HEK293 (cell line): ENCODE results near the gene AFG1L.

Source experiments
- CTCF ChIA-PET: fragments of 350-600 bp; formaldehyde crosslinking; extraction: SDS; loops from one replicate; lab custom pipeline; 2021; ENCODE audit warnings: antibody characterized with exemption; lab: Yijun Ruan, JAX
- POLR2A ChIA-PET: fragments of 300-600 bp; formaldehyde crosslinking; extraction: SDS; loops from one replicate; lab custom pipeline; 2020; ENCODE audit warnings: antibody characterized with exemption, inconsistent platforms; lab: Yijun Ruan, JAX
- H3K27ac ChIP-seq: fragments of 200-500 bp; sonication (Bioruptor generic); 2 replicates; pipeline ENCODE4 v1.5.1; 2014; ENCODE audit warnings: low read depth, low read length, control low read depth, inconsistent platforms; ENCODE audit errors: extremely low read depth
- H3K36me3 ChIP-seq, 2 experiments: fragments of 200-500 bp in 1 of 2; sonication (Bioruptor generic) in 1 of 2; 1 replicate in 1 of 2; 2 replicates in 1 of 2; pipeline ENCODE4 v1.5.1; 2014 to 2017; ENCODE audit warnings: inconsistent platforms in 2 of 2, low read length in 2 of 2; ENCODE audit not compliant: control insufficient read depth in 2 of 2, insufficient read depth in 1 of 2
- H3K4me1 ChIP-seq: fragments of 200-500 bp; sonication (Bioruptor generic); 2 replicates; pipeline ENCODE4 v1.5.1; 2014; ENCODE audit warnings: mild to moderate bottlenecking, low read length, inconsistent platforms; ENCODE audit not compliant: control insufficient read depth, insufficient read depth
- H3K4me3 ChIP-seq: 2 replicates; pipeline ENCODE4 v1.5.1; 2011; ENCODE audit warnings: low read depth, mild to moderate bottlenecking, control low read depth, low read length, moderate library complexity
- H3K9me3 ChIP-seq: fragments of 200-500 bp; sonication (Bioruptor generic); 2 replicates; pipeline ENCODE4 v1.5.1; 2014; ENCODE audit warnings: low read depth, low read length, inconsistent platforms; ENCODE audit not compliant: control insufficient read depth, insufficient read depth
- CTCF ChIP-seq: fragments of 450-650 bp; formaldehyde crosslinking; IDR thresholded peaks from 2 replicates; pipeline ENCODE4 v1.5.1; 2016; ENCODE audit warnings: missing biosample characterization, missing genetic modification characterization
- GLIS1 ChIP-seq: fragments of 450-650 bp; formaldehyde crosslinking; IDR thresholded peaks from 2 replicates; pipeline ENCODE4 v1.5.1; 2016; ENCODE audit warnings: missing biosample characterization, missing genetic modification characterization
- MEIS1 ChIP-seq: sonication (generic); formaldehyde crosslinking; IDR thresholded peaks from 2 replicates; pipeline ENCODE4 v1.8.1; 2022; ENCODE audit warnings: missing genetic modification reagents, mild to moderate bottlenecking, borderline replicate concordance
- OVOL3 ChIP-seq: fragments of 450-650 bp; formaldehyde crosslinking; IDR thresholded peaks from 2 replicates; pipeline ENCODE4 v1.5.1; 2016; ENCODE audit warnings: missing biosample characterization, missing genetic modification characterization
- SCRT2 ChIP-seq: fragments of 450-650 bp; formaldehyde crosslinking; IDR thresholded peaks from 2 replicates; pipeline ENCODE4 v1.5.1; 2016; ENCODE audit warnings: missing biosample characterization, missing genetic modification characterization
- ZBTB21 ChIP-seq: fragments of 450-650 bp; formaldehyde crosslinking; IDR thresholded peaks from 2 replicates; pipeline ENCODE4 v1.5.1; 2017; ENCODE audit warnings: missing biosample characterization, missing genetic modification characterization
- ZBTB48 ChIP-seq: fragments of 450-650 bp; formaldehyde crosslinking; IDR thresholded peaks from 2 replicates; pipeline ENCODE4 v1.5.1; 2016; ENCODE audit warnings: missing biosample characterization, missing genetic modification characterization
- ZFP69B ChIP-seq: fragments of 450-650 bp; formaldehyde crosslinking; IDR thresholded peaks from 2 replicates; pipeline ENCODE4 v1.5.1; 2016; ENCODE audit warnings: missing biosample characterization, missing genetic modification characterization
- ZNF121 ChIP-seq: fragments of 450-650 bp; formaldehyde crosslinking; IDR thresholded peaks from 2 replicates; pipeline ENCODE4 v1.5.1; 2016; ENCODE audit warnings: missing biosample characterization, missing genetic modification characterization
- ZNF132 ChIP-seq: fragments of 450-650 bp; formaldehyde crosslinking; IDR thresholded peaks from 2 replicates; pipeline ENCODE4 v1.5.1; 2017; ENCODE audit warnings: missing biosample characterization, missing genetic modification characterization, borderline replicate concordance
- ZNF140 ChIP-seq: fragments of 450-650 bp; formaldehyde crosslinking; IDR thresholded peaks from 2 replicates; pipeline ENCODE4 v1.5.1; 2016; ENCODE audit warnings: missing biosample characterization, missing genetic modification characterization
- ZNF175 ChIP-seq: fragments of 450-650 bp; formaldehyde crosslinking; IDR thresholded peaks from 2 replicates; pipeline ENCODE4 v1.5.1; 2016; ENCODE audit warnings: missing biosample characterization, missing genetic modification characterization
- ZNF214 ChIP-seq: fragments of 450-650 bp; formaldehyde crosslinking; IDR thresholded peaks from 2 replicates; pipeline ENCODE4 v1.5.1; 2017; ENCODE audit warnings: missing biosample characterization, mild to moderate bottlenecking, missing genetic modification characterization, borderline replicate concordance
- ZNF239 ChIP-seq: fragments of 450-650 bp; formaldehyde crosslinking; IDR thresholded peaks from 2 replicates; pipeline ENCODE4 v1.5.1; 2016; ENCODE audit warnings: missing biosample characterization, missing genetic modification characterization
- ZNF26 ChIP-seq: fragments of 450-650 bp; formaldehyde crosslinking; IDR thresholded peaks from 2 replicates; pipeline ENCODE4 v1.5.1; 2016; ENCODE audit warnings: missing biosample characterization, missing genetic modification characterization
- ZNF311 ChIP-seq: fragments of 450-650 bp; formaldehyde crosslinking; IDR thresholded peaks from 2 replicates; pipeline ENCODE4 v1.5.1; 2017; ENCODE audit warnings: missing biosample characterization, missing genetic modification characterization, borderline replicate concordance
- ZNF354C ChIP-seq: fragments of 450-650 bp; formaldehyde crosslinking; IDR thresholded peaks from 2 replicates; pipeline ENCODE4 v1.5.1; 2016; ENCODE audit warnings: missing biosample characterization, missing genetic modification characterization, low read depth, borderline replicate concordance
- ZNF426 ChIP-seq: fragments of 450-650 bp; formaldehyde crosslinking; IDR thresholded peaks from 2 replicates; pipeline ENCODE4 v1.5.1; 2017; ENCODE audit warnings: missing biosample characterization, missing genetic modification characterization, mild to moderate bottlenecking, inconsistent platforms, moderate library complexity
- ZNF48 ChIP-seq: fragments of 450-650 bp; formaldehyde crosslinking; IDR thresholded peaks from 2 replicates; pipeline ENCODE4 v1.5.1; 2016; ENCODE audit warnings: missing biosample characterization, missing genetic modification characterization
- ZNF529 ChIP-seq: fragments of 450-650 bp; formaldehyde crosslinking; IDR thresholded peaks from 2 replicates; pipeline ENCODE4 v1.5.1; 2017; ENCODE audit warnings: missing genetic modification characterization, missing biosample characterization; ENCODE audit not compliant: insufficient replicate concordance
- ZNF530 ChIP-seq: fragments of 450-650 bp; formaldehyde crosslinking; IDR thresholded peaks from 2 replicates; pipeline ENCODE4 v1.5.1; 2016; ENCODE audit warnings: low read depth, missing biosample characterization, missing genetic modification characterization
- ZNF549 ChIP-seq: fragments of 450-650 bp; IDR thresholded peaks from 2 replicates; pipeline ENCODE4 v1.5.1; 2018; ENCODE audit warnings: missing biosample characterization, missing genetic modification characterization, mild to moderate bottlenecking, inconsistent platforms, moderate library complexity
- ZNF571 ChIP-seq: fragments of 450-650 bp; formaldehyde crosslinking; IDR thresholded peaks from 2 replicates; pipeline ENCODE4 v1.5.0; 2017; ENCODE audit warnings: missing biosample characterization, missing genetic modification characterization
- ZNF580 ChIP-seq: fragments of 450-650 bp; formaldehyde crosslinking; IDR thresholded peaks from 2 replicates; pipeline ENCODE4 v1.5.1; 2016; ENCODE audit warnings: missing biosample characterization, missing genetic modification characterization
- ZNF585B ChIP-seq: fragments of 450-650 bp; formaldehyde crosslinking; IDR thresholded peaks from 2 replicates; pipeline ENCODE4 v1.5.1; 2016; ENCODE audit warnings: missing biosample characterization, missing genetic modification characterization
- ZNF654 ChIP-seq: fragments of 450-650 bp; formaldehyde crosslinking; IDR thresholded peaks from 2 replicates; pipeline ENCODE4 v1.5.1; 2016; ENCODE audit warnings: low read depth, missing biosample characterization, missing genetic modification characterization
- ZNF707 ChIP-seq: fragments of 450-650 bp; formaldehyde crosslinking; IDR thresholded peaks from 2 replicates; pipeline ENCODE4 v1.5.1; 2016; ENCODE audit warnings: missing biosample characterization, missing genetic modification characterization
- ZNF768 ChIP-seq: fragments of 450-650 bp; formaldehyde crosslinking; IDR thresholded peaks from 2 replicates; pipeline ENCODE4 v1.5.1; 2018; ENCODE audit warnings: missing biosample characterization, mild to moderate bottlenecking, missing genetic modification characterization
- ZSCAN30 ChIP-seq: fragments of 450-650 bp; IDR thresholded peaks from 2 replicates; pipeline ENCODE4 v1.5.1; 2018; ENCODE audit warnings: missing biosample characterization, mild to moderate bottlenecking, missing genetic modification characterization, moderate library complexity
- TF ChIP-seq, protein P1 (sequence below): fragments of 450-650 bp; formaldehyde crosslinking; IDR thresholded peaks from 2 replicates; pipeline ENCODE4 v1.5.1; 2016; ENCODE audit warnings: missing biosample characterization, missing genetic modification characterization
- TF ChIP-seq, protein P2 (sequence below): fragments of 450-650 bp; formaldehyde crosslinking; IDR thresholded peaks from 2 replicates; pipeline ENCODE4 v1.5.1; 2017; ENCODE audit warnings: missing biosample characterization, missing genetic modification characterization

Gene AFG1L

GRCh38 chr6:108558372-108559096 lies 263.7 kb downstream of the AFG1L start:
- Histone ChIP-seq H3K4me1 (peaks cover 7% of the 10 kb centered on the region), H3K9me3 (no peaks in the 10 kb centered on the region), H3K27ac (peak overlapping the region; percentile 100), H3K4me3 (peak overlapping the region; percentile 85), H3K36me3 (no peaks in the 10 kb centered on the region)
- CTCF ChIA-PET, result interaction anchor here (0.6 to 1.1 kb wide), 3 partner anchors 195 to 513 kb away, joined by 3 to 8 read pairs (median 4); no protein-coding TSS in a partner anchor
- POLR2A ChIA-PET, result interaction anchor here (0.5 to 1.7 kb wide), 17 partner anchors 9 to 600 kb away, joined by 3 to 10 read pairs (median 4); partner anchors contain the start of genes ARMC2, SEC63, SESN1 and SNX3
- no peak for TF ChIP-seq ZNF140 (tag by site-specific recombination)
- TF ChIP-seq CTCF (tag by site-specific recombination), result no peak
- no peak for TF ChIP-seq ZNF768
- TF ChIP-seq ZNF214 (tag by site-specific recombination), result no peak
- no peak for TF ChIP-seq ZNF132 (tag by site-specific recombination)
- TF ChIP-seq OVOL3 (tag by site-specific recombination), result no peak
- TF ChIP-seq GLIS1 (tag by site-specific recombination), result peak; percentile 57; the same call in 1 of the 2 replicates
- TF ChIP-seq, protein P1, sequence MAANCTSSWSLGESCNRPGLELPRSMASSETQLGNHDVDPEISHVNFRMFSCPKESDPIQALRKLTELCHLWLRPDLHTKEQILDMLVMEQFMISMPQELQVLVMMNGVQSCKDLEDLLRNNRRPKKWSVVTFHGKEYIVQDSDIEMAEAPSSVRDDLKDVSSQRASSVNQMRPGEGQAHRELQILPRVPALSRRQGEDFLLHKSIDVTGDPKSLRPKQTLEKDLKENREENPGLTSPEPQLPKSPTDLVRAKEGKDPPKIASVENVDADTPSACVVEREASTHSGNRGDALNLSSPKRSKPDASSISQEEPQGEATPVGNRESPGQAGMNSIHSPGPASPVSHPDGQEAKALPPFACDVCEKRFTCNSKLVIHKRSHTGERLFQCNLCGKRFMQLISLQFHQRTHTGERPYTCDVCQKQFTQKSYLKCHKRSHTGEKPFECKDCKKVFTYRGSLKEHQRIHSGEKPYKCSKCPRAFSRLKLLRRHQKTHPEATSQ (tag by site-specific recombination), result no peak
- peak; percentile 89 for TF ChIP-seq ZSCAN30
- no peak for TF ChIP-seq ZBTB48 (tag by site-specific recombination)
- no peak for TF ChIP-seq ZNF580
- TF ChIP-seq ZNF121 (tag by site-specific recombination), result no peak
- TF ChIP-seq ZNF571 (tag by site-specific recombination), result no peak
- no peak for TF ChIP-seq ZNF311 (tag by site-specific recombination)
- TF ChIP-seq ZFP69B, result peak; percentile 51; the same call in 1 of the 2 replicates
- TF ChIP-seq ZNF707 (tag by site-specific recombination), result no peak
- TF ChIP-seq ZNF549 (tag by site-specific recombination), result no peak
- TF ChIP-seq ZNF48 (tag by site-specific recombination), result no peak
- TF ChIP-seq ZBTB21 (tag by site-specific recombination), result peak; percentile 84
- TF ChIP-seq ZNF26, result no peak
- TF ChIP-seq, protein P2, sequence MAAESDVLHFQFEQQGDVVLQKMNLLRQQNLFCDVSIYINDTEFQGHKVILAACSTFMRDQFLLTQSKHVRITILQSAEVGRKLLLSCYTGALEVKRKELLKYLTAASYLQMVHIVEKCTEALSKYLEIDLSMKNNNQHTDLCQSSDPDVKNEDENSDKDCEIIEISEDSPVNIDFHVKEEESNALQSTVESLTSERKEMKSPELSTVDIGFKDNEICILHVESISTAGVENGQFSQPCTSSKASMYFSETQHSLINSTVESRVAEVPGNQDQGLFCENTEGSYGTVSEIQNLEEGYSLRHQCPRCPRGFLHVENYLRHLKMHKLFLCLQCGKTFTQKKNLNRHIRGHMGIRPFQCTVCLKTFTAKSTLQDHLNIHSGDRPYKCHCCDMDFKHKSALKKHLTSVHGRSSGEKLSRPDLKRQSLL (tag by site-specific recombination), result peak; percentile 65; the same call in 1 of the 2 replicates
- no peak for TF ChIP-seq ZNF530 (tag by site-specific recombination)
- no peak for TF ChIP-seq ZNF175
- TF ChIP-seq ZNF585B (tag by site-specific recombination), result no peak
- peak; percentile 52; the same call in 1 of the 2 replicates for TF ChIP-seq SCRT2
- TF ChIP-seq ZNF426 (tag by site-specific recombination), result no peak
- no peak for TF ChIP-seq ZNF529
- TF ChIP-seq MEIS1 (CRISPR knock-in tag), result no peak
- TF ChIP-seq ZNF354C (tag by site-specific recombination), result no peak
- no peak; the same call in 1 of the 2 replicates for TF ChIP-seq ZNF239 (tag by site-specific recombination)
- TF ChIP-seq ZNF654 (tag by site-specific recombination), result no peak
